Ishikawa (cell line): ENCODE measurements around the gene TBC1D4.

ENCODE experiments used
- CEBPB ChIP-seq: IDR thresholded peaks from 2 replicates; pipeline ENCODE4 v1.6.1; 2012
- CREB1 ChIP-seq: IDR thresholded peaks from 2 replicates; pipeline ENCODE4 v1.6.1; 2012; ENCODE audit warnings: low read depth
- NFIC ChIP-seq: IDR thresholded peaks from 2 replicates; pipeline ENCODE4 v1.6.1; 2012
- RAD21 ChIP-seq: IDR thresholded peaks from 2 replicates; pipeline ENCODE4 v1.6.1; 2012; ENCODE audit warnings: low read depth
- YY1 ChIP-seq: IDR thresholded peaks from 2 replicates; pipeline ENCODE4 v1.6.1; 2012; ENCODE audit warnings: low read depth

- TF ChIP-seq YY1, result no peak
- no peak for TF ChIP-seq CEBPB
- TF ChIP-seq CREB1, result no peak
- TF ChIP-seq RAD21, result no peak
- TF ChIP-seq NFIC, result no peak
These were observed 8.5 kb downstream of the TBC1D4 start for GRCh38 chr13:75473468-75473867.
